Prostate gland (tissue), 2 donors: ENCODE data around the gene RAB6B. TPM values are rescaled to one million over a fixed set of nuclear protein-coding genes. Genes with fewer than 3 reads are reported as not detected.

Experiments
- DNase-seq: peaks from one replicate; pipeline ENCODE4 v3.0.0-alpha.2; 2019; ENCODE audit warnings: low spot score
- H3K27ac ChIP-seq, 2 donors: fragments of 200-600 bp; sonication (generic); 2 replicates each; pipeline ENCODE4 v1.5.1; 2017 to 2019
- H3K27me3 ChIP-seq: fragments of 200-600 bp; sonication (generic); replicated peaks from 2 replicates; pipeline ENCODE4 v1.5.1; 2019; ENCODE audit not compliant: insufficient read depth
- H3K36me3 ChIP-seq, 2 donors: fragments of 200-600 bp; sonication (generic); 1 replicate in 1 of 2; 2 replicates in 1 of 2; pipeline versions ENCODE4 v1.5.1 to v1.8.1; 2017 to 2019
- H3K4me1 ChIP-seq: fragments of 200-600 bp; sonication (generic); replicated peaks from 2 replicates; pipeline ENCODE4 v1.5.1; 2019
- H3K4me3 ChIP-seq, 2 donors: fragments of 200-600 bp; sonication (generic); 2 replicates each; pipeline ENCODE4 v1.5.1; 2017 to 2019
- H3K9me3 ChIP-seq: fragments of 200-600 bp; sonication (generic); 2 replicates; pipeline ENCODE4 v1.5.1; 2017
- POLR2A ChIP-seq: fragments of 450-650 bp; IDR thresholded peaks from one replicate; pipeline ENCODE4 v1.6.1; 2016; ENCODE audit warnings: antibody characterized with exemption, mild to moderate bottlenecking
- POLR2AphosphoS5 ChIP-seq: sonication (generic); formaldehyde crosslinking; IDR thresholded peaks from one replicate; pipeline ENCODE4 v1.6.1; 2017; ENCODE audit warnings: antibody characterized with exemption
- WGBS: methylation state at CpG from one replicate; pipeline ENCODE4 v1.1.5; 2018; 5-methylcytosine and 5-hydroxymethylcytosine counted together
- intact Hi-C: fragments of 100-400 bp; cut with DNase I; formaldehyde crosslinking; loops from one replicate; pipeline ENCODE4 v1.14.2; 2022
- total RNA-seq, 2 donors: library from RNA; depleted of rRNA; stranded (reverse); fragments of >200 nt; gene quantifications; one replicate each; pipeline ENCODE4 v1.1.0, GENCODE V29; 2016
- TF ChIP-seq, protein P1 (sequence below), 4 experiments: fragments of 200-600 bp in 2 of 4; fragments of 450-650 bp in 2 of 4; sonication (generic) in 2 of 4; IDR thresholded peaks; 1 replicate in 3 of 4; 2 replicates in 1 of 4; pipeline ENCODE4 v1.5.1; 2016 to 2019; ENCODE audit warnings: antibody characterized with exemption in 4 of 4, mild to moderate bottlenecking in 2 of 4, moderate library complexity in 2 of 4

The RAB6B gene
- total RNA-seq, 2 donors from 2014 or later = 4.5 to 7.1 TPM

DNA sequence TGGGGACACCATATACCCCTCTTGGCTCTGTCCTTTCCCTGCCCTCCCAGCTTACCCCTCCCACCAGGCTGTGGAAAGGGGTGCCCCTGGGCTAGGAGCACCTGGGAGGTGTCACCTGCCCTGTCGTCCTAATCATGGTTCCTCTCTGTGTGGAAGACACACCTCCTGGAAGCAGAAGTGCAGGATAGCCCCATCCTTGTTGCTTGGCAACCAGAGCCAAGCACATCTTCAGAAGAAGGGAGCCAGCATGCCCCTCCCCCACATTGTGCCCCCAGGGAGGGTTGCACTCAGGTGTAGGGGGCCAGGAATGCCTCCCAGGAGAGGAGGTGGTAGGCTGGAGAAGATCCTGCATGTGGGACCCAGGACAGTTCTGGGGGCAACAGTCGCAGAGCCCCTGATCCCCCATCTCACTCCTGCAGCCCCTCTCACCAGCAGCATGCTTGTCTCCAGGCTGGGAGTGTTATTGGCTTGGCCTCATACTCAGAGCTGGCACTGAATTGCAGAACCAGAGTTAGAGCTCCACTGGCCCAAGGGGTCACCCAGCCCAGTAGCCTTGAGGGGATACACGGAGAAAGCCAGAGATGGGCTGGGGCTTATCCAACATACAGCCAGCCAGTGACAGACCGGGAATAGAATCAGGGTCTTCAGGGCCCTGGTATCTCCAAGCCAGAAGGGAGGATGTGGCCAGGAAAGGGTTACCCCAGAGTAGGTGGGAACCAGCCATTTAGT lies 8.4 kb downstream of the RAB6B start:
- Histone ChIP-seq H3K36me3 (no peaks in the 10 kb centered on the region), H3K4me1 (no peaks in the 10 kb centered on the region), H3K9me3 (no peaks in the 10 kb centered on the region), H3K27ac (no peak overlapping the region), H3K27me3 (no peaks in the 10 kb centered on the region), H3K4me3 (no peak overlapping the region)
- TF ChIP-seq, protein P1, sequence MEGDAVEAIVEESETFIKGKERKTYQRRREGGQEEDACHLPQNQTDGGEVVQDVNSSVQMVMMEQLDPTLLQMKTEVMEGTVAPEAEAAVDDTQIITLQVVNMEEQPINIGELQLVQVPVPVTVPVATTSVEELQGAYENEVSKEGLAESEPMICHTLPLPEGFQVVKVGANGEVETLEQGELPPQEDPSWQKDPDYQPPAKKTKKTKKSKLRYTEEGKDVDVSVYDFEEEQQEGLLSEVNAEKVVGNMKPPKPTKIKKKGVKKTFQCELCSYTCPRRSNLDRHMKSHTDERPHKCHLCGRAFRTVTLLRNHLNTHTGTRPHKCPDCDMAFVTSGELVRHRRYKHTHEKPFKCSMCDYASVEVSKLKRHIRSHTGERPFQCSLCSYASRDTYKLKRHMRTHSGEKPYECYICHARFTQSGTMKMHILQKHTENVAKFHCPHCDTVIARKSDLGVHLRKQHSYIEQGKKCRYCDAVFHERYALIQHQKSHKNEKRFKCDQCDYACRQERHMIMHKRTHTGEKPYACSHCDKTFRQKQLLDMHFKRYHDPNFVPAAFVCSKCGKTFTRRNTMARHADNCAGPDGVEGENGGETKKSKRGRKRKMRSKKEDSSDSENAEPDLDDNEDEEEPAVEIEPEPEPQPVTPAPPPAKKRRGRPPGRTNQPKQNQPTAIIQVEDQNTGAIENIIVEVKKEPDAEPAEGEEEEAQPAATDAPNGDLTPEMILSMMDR (IDR thresholded peaks at IDR 0.05) = no peak
- TF ChIP-seq POLR2AphosphoS5 (no peak), POLR2A (no peak)
- intact Hi-C loops = no loop called here
- no peak for DNase-seq
- 78% methylated on average over 4 of the region's 4 CpGs for WGBS

GRCh38 chr3:133886031-133886722 lies 9.5 kb downstream of the RAB6B start:
- H3K4me3 ChIP-seq = no peak overlapping the region
- TF ChIP-seq POLR2A (no peak), POLR2AphosphoS5 (no peak)
- TF ChIP-seq, protein P1 (IDR thresholded peaks at IDR 0.05) = no peak
- no peaks in the 10 kb centered on the region for H3K36me3 ChIP-seq
- intact Hi-C loops = no loop called here
- H3K9me3 ChIP-seq = no peaks in the 10 kb centered on the region
- H3K4me1 ChIP-seq = no peaks in the 10 kb centered on the region
- no peak overlapping the region for H3K27ac ChIP-seq
- WGBS = 97% methylated on average over 7 of the region's 7 CpGs
- H3K27me3 ChIP-seq = no peaks in the 10 kb centered on the region
- DNase-seq = no peak

GRCh38 chr3:133884887-133885711 lies 10.6 kb downstream of the RAB6B start:
- H3K27ac ChIP-seq = no peak overlapping the region
- no peak for DNase-seq
- no peaks in the 10 kb centered on the region for H3K9me3 ChIP-seq
- no peaks in the 10 kb centered on the region for H3K36me3 ChIP-seq
- WGBS = 91% methylated on average over 11 of the region's 11 CpGs
- no peaks in the 10 kb centered on the region for H3K27me3 ChIP-seq
- no peak overlapping the region for H3K4me3 ChIP-seq
- TF ChIP-seq POLR2A (no peak), POLR2AphosphoS5 (no peak)
- TF ChIP-seq, protein P1 (IDR thresholded peaks at IDR 0.05) = no peak
- H3K4me1 ChIP-seq = no peaks in the 10 kb centered on the region
- intact Hi-C loops = no loop called here

DNA sequence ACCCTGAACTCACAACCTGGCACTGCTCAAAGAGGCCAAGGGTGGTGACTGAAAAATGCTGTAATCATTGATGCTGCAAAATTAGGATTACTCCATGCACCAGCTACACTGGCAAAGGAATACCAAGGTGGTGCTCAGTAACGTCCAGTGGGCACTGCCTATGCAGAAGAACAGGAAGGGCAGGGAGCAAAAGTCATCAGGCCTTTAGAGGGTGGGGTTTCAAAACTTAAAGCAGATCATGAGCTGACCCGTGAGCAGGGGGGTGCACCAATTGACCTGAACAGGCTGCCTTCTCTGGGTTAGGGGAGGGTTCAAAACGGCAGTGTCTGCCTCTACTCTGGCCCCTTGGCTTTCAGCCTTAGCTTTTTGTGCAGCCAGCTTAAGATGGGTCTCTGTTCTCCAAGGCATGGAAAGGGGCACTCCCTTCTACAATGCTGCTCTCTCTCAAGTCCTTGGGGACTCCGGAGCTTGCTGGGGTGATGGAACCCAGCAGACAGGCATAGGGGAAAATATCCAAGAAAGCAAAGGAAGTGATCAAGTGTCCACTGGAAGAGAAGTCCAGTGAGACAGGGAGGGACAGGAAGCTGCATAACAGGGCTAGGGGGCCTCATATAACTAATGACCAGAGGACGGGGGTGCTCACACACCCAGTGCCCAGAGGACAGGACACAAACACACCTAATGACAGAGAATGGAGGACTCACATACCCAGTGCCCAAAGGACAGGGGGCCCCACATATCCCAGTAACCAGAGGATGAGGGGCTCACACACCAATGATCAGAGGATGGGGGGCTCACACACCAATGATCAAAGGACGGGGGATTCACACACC lies 11.4 kb downstream of the RAB6B start:
- no peak for DNase-seq
- Histone ChIP-seq H3K4me1 (no peaks in the 10 kb centered on the region), H3K27me3 (no peaks in the 10 kb centered on the region), H3K36me3 (no peaks in the 10 kb centered on the region), H3K4me3 (no peak overlapping the region), H3K9me3 (no peaks in the 10 kb centered on the region), H3K27ac (no peak overlapping the region)
- intact Hi-C loops = no loop called here
- TF ChIP-seq, protein P1 (IDR thresholded peaks at IDR 0.05) = no peak
- TF ChIP-seq POLR2A = no peak
- TF ChIP-seq POLR2AphosphoS5 = no peak
- WGBS = 79% methylated on average over 6 of the region's 6 CpGs
